Osteocyte (in vitro differentiated cells): ENCODE data around the gene LOXL1. TPM values are rescaled to one million over a fixed set of nuclear protein-coding genes. Genes with fewer than 3 reads are reported as not detected.

Experiments
- DNase-seq: peaks from one replicate; pipeline ENCODE4 v3.0.0; 2021; ENCODE audit warnings: mixed read lengths; ENCODE audit not compliant: unreplicated experiment; ENCODE audit errors: extremely low spot score
- H3K27ac Mint-ChIP-seq: one replicate; pipeline ENCODE4 v1.8.0; 2021; ENCODE audit warnings: mild to moderate bottlenecking, mixed read lengths; ENCODE audit not compliant: unreplicated experiment
- H3K27me3 Mint-ChIP-seq: one replicate; pipeline ENCODE4 v1.8.0; 2021; ENCODE audit warnings: mixed read lengths; ENCODE audit not compliant: unreplicated experiment
- H3K36me3 Mint-ChIP-seq: one replicate; pipeline ENCODE4 v1.8.0; 2021; ENCODE audit warnings: mixed read lengths; ENCODE audit not compliant: unreplicated experiment
- H3K4me1 Mint-ChIP-seq: one replicate; pipeline ENCODE4 v1.8.0; 2021; ENCODE audit warnings: mixed read lengths; ENCODE audit not compliant: unreplicated experiment
- H3K4me3 Mint-ChIP-seq: one replicate; pipeline ENCODE4 v1.8.0; 2021; ENCODE audit warnings: mild to moderate bottlenecking, moderate library complexity, mixed read lengths; ENCODE audit not compliant: unreplicated experiment
- H3K9me3 Mint-ChIP-seq: one replicate; pipeline ENCODE4 v1.8.0; 2021; ENCODE audit warnings: mixed read lengths; ENCODE audit not compliant: unreplicated experiment
- total RNA-seq: library from RNA; stranded (reverse); gene quantifications from 2 replicates; pipeline ENCODE4 v1.2.1, GENCODE V29; 2021
- TF ChIP-seq, protein P1 (sequence below): fragments of 200-600 bp; sonication (generic); IDR thresholded peaks from 2 replicates; pipeline ENCODE4 v1.5.0; 2021; ENCODE audit warnings: antibody characterized with exemption, mild to moderate bottlenecking, moderate library complexity

Gene LOXL1
- total RNA-seq, 1 donor from 2014 or later = 417 TPM

DNA sequence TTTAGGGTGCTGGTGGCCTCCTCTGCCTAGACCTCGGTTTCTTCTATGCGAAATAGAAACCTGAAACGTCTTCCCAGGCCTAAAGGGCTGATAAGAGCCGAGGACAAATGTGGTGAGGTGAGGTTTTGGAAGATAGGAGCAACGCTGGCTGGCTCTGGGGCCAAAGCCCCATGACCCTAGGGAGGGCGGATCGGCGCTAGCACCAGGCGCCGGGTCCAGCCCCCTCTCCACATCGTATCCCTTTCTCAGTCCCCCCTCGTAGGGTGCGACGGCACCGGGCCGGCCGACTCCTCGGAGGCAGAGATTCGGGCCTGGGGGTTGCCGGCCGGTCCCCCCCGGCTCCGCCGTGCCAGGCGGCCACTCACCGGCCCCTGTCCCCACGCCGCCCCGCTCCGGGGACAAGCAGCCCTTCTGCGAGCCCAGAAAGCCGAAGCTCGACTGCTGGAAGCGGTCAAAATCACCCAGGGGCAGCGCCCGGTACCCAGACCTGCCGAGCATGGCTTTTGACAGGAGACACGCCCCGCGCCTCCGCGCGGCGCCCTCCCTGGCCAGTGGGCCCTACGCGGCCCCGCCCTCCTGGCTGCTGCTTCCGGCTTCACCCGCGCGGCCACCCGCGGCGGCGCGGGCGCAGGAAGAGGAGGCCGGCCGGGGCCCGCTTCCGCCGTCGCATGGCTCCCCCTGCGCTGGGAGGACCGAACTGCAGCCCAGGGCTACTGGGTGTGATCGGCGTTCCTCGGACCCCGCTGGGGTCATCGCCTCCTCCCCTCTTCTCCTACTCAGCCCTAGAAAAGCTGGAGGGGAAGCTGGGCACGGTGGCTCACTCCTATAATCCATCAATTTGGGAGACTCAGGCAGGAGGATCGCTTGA, 65.7 kb downstream of the LOXL1 start, which contains the start of gene STOML1:
Gene STOML1, minus strand, starts transcription at position 570 of the 868 bp plus-strand sequence. Its CDS starts 72 bp downstream, at position 498.
- Mint-ChIP-seq H3K27me3 (no peaks in the 10 kb centered on the region), H3K4me3 (peak within 1 kb of the TSS; percentile 82), H3K36me3 (no peaks in the 10 kb centered on the region), H3K27ac (peak within 1 kb of the TSS; percentile 72), H3K4me1 (peaks cover 73% of the 10 kb centered on the region), H3K9me3 (no peaks in the 10 kb centered on the region)
- TF ChIP-seq, protein P1, sequence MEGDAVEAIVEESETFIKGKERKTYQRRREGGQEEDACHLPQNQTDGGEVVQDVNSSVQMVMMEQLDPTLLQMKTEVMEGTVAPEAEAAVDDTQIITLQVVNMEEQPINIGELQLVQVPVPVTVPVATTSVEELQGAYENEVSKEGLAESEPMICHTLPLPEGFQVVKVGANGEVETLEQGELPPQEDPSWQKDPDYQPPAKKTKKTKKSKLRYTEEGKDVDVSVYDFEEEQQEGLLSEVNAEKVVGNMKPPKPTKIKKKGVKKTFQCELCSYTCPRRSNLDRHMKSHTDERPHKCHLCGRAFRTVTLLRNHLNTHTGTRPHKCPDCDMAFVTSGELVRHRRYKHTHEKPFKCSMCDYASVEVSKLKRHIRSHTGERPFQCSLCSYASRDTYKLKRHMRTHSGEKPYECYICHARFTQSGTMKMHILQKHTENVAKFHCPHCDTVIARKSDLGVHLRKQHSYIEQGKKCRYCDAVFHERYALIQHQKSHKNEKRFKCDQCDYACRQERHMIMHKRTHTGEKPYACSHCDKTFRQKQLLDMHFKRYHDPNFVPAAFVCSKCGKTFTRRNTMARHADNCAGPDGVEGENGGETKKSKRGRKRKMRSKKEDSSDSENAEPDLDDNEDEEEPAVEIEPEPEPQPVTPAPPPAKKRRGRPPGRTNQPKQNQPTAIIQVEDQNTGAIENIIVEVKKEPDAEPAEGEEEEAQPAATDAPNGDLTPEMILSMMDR = peak; percentile 94
- peak; percentile 98 for DNase-seq

GRCh38 chr15:73992594-73992898, 66.3 kb downstream of the LOXL1 start:
- Mint-ChIP-seq H3K4me3 (peak overlapping the region; percentile 82), H3K27ac (peak overlapping the region; percentile 63), H3K36me3 (no peaks in the 10 kb centered on the region), H3K9me3 (no peaks in the 10 kb centered on the region), H3K27me3 (no peaks in the 10 kb centered on the region), H3K4me1 (peaks cover 73% of the 10 kb centered on the region)
- TF ChIP-seq, protein P1 = peak; percentile 16
- DNase-seq = no peak

GRCh38 chr15:73993211-73993994, 67.1 kb downstream of the LOXL1 start:
- Mint-ChIP-seq H3K4me1 (peaks cover 68% of the 10 kb centered on the region), H3K4me3 (peak overlapping the region; percentile 95), H3K9me3 (no peaks in the 10 kb centered on the region), H3K36me3 (peaks cover 3% of the 10 kb centered on the region), H3K27me3 (no peaks in the 10 kb centered on the region), H3K27ac (peak overlapping the region; percentile 93)
- DNase-seq = no peak
- TF ChIP-seq, protein P1 = no peak

- Mint-ChIP-seq H3K4me3 (peak within 1 kb of the TSS; percentile 95), H3K9me3 (no peaks in the 10 kb centered on the region), H3K4me1 (peaks cover 66% of the 10 kb centered on the region), H3K27me3 (no peaks in the 10 kb centered on the region), H3K27ac (peak within 1 kb of the TSS; percentile 93), H3K36me3 (peaks cover 11% of the 10 kb centered on the region)
- TF ChIP-seq, protein P1 = no peak
- peak; percentile 96 for DNase-seq
Observed at GRCh38 chr15:73994413-73994883, 68.2 kb downstream of the LOXL1 start, which contains the start of gene PML. Gene PML (plus strand): TSS chr15:73994716. CDS start chr15:73994813, 97 bp downstream.
